Non-pigmented ciliary epithelial cell (primary cell): ENCODE data around the gene ZNF512B.
"Not testable (repeated sequence)": the region's sequence is repeated elsewhere in the genome, so short reads cannot be mapped to it uniquely, and the experiment has no call there.

Experiments
- DNase-seq: peaks from one replicate; pipeline ENCODE4 v3.0.0-alpha.2; 2010; ENCODE audit warnings: low read depth

Gene ZNF512B

GRCh38 chr20:63969838-63970713 lies at the start of gene ZNF512B:
Gene ZNF512B (minus strand): TSS chr20:63969930. CDS start chr20:63967950, 1,980 bp downstream.
- no peak for DNase-seq

GRCh38 chr20:64015635-64016034 lies 45.9 kb upstream of the ZNF512B start:
- DNase-seq = no peak

- not testable (repeated sequence) for DNase-seq
Measured at GRCh38 chr20:64012385-64013154, 42.8 kb upstream of the ZNF512B start.

- DNase-seq = no peak
Measured at GRCh38 chr20:64011366-64011779, 41.6 kb upstream of the ZNF512B start.

- no peak for DNase-seq
Measured at GRCh38 chr20:64010711-64011237, 41.0 kb upstream of the ZNF512B start.

- DNase-seq = no peak
Measured at GRCh38 chr20:64009811-64010387, 40.2 kb upstream of the ZNF512B start.

- DNase-seq = no peak
Measured at GRCh38 chr20:64006902-64007301, 37.2 kb upstream of the ZNF512B start.

GRCh38 chr20:64006490-64006889 lies 36.8 kb upstream of the ZNF512B start:
- no peak for DNase-seq

GRCh38 chr20:64005394-64005793 lies 35.7 kb upstream of the ZNF512B start:
- DNase-seq = no peak

- DNase-seq = no peak
Measured at GRCh38 chr20:64003960-64004725, 34.4 kb upstream of the ZNF512B start.

- DNase-seq = no peak
Measured at GRCh38 chr20:64001607-64002011, 31.9 kb upstream of the ZNF512B start.

GRCh38 chr20:64000906-64001305 lies 31.2 kb upstream of the ZNF512B start:
- no peak for DNase-seq

- no peak for DNase-seq
Measured at GRCh38 chr20:63982937-63983336, 13.2 kb upstream of the ZNF512B start.

GRCh38 chr20:63980806-63981728 lies 11.3 kb upstream of the ZNF512B start, which contains the start of gene PRPF6:
Gene PRPF6 (plus strand): TSS chr20:63981132. CDS start chr20:63981246, 114 bp downstream.
- DNase-seq = peak; percentile 67

GRCh38 chr20:63980317-63980805 lies 10.6 kb upstream of the ZNF512B start:
- no peak for DNase-seq

- DNase-seq = no peak
Measured at GRCh38 chr20:63979557-63980316, 10.0 kb upstream of the ZNF512B start, which contains the start of gene SAMD10. Gene SAMD10 (minus strand): TSS chr20:63979642. CDS start chr20:63979467, 175 bp downstream.

- no peak for DNase-seq
Measured at GRCh38 chr20:63979229-63979556, 9.5 kb upstream of the ZNF512B start.

- DNase-seq = no peak
Measured at GRCh38 chr20:63978319-63979228, 8.8 kb upstream of the ZNF512B start.
